A549 (cell line): ENCODE data around the gene ZNF608.

Experiments
- BHLHE40 ChIP-seq: IDR thresholded peaks from 2 replicates; pipeline ENCODE4 v1.6.1; 2012; ENCODE audit warnings: low read depth, low read length, inconsistent platforms
- CEBPB ChIP-seq, 2 experiments: fragments of >200 bp in 1 of 2; sonication (Bioruptor Twin) in 1 of 2; formaldehyde crosslinking in 1 of 2; IDR thresholded peaks; 2 replicates each; pipeline ENCODE4 v1.6.1; 2012 to 2016
- CHD4 ChIP-seq: fragments of 200-600 bp; sonication (generic); IDR thresholded peaks from 2 replicates; pipeline ENCODE4 v1.6.1; 2016; ENCODE audit warnings: antibody characterized with exemption, mild to moderate bottlenecking, borderline replicate concordance
- CTCF ChIP-seq: fragments of >200 bp; sonication (Bioruptor Twin); formaldehyde crosslinking; IDR thresholded peaks from 3 replicates; pipeline ENCODE4 v1.5.1; 2016
- ELK1 ChIP-seq: fragments of 150-350 bp; IDR thresholded peaks from 2 replicates; pipeline ENCODE4 v1.6.1; 2014; ENCODE audit warnings: low read depth, mild to moderate bottlenecking, low read length
- FOSB ChIP-seq: fragments of 250-450 bp; sonication (Bioruptor Pico); IDR thresholded peaks from 2 replicates; pipeline ENCODE4 v1.5.0; 2020; ENCODE audit warnings: mild to moderate bottlenecking, moderate library complexity
- HDAC2 ChIP-seq: fragments of 200-600 bp; sonication (generic); IDR thresholded peaks from 2 replicates; pipeline ENCODE4 v1.6.1; 2016
- HEYL ChIP-seq: fragments of 250-450 bp; sonication (Bioruptor Pico); IDR thresholded peaks from 2 replicates; pipeline ENCODE4 v1.8.0; 2021; ENCODE audit warnings: mild to moderate bottlenecking, moderate library complexity
- MAX ChIP-seq: IDR thresholded peaks from 2 replicates; pipeline ENCODE4 v1.6.1; 2012
- NFE2L2 ChIP-seq: fragments of 150-350 bp; conservative IDR thresholded peaks from 2 replicates; pipeline ENCODE4 v1.6.1; 2014; ENCODE audit warnings: low read length
- PHF8 ChIP-seq: fragments of 200-600 bp; sonication (generic); IDR thresholded peaks from 2 replicates; pipeline ENCODE4 v1.6.1; 2016; ENCODE audit warnings: low read depth, mild to moderate bottlenecking, antibody characterized with exemption, moderate library complexity, borderline replicate concordance
- POLR2A ChIP-seq: IDR thresholded peaks from 2 replicates; pipeline ENCODE4 v1.6.1; 2012; ENCODE audit warnings: mild to moderate bottlenecking, low read length
- REST ChIP-seq: fragments of 200-600 bp; sonication (generic); IDR thresholded peaks from 2 replicates; pipeline ENCODE4 v1.6.1; 2016; ENCODE audit warnings: antibody characterized with exemption, mild to moderate bottlenecking, moderate library complexity
- USF2 ChIP-seq: fragments of 450-650 bp; IDR thresholded peaks from 2 replicates; pipeline ENCODE4 v1.6.1; 2014; ENCODE audit warnings: antibody characterized with exemption

GRCh38 chr5:124729720-124730359 is 16.6 kb downstream of the ZNF608 start:
- TF ChIP-seq POLR2A (no peak), CTCF (no peak), HEYL (CRISPR knock-in tag) (no peak), MAX (no peak), USF2 (no peak), CHD4 (no peak), HDAC2 (no peak), BHLHE40 (no peak), ELK1 (no peak), NFE2L2 (no peak), PHF8 (no peak), FOSB (no peak), REST (no peak), CEBPB (IDR thresholded peaks at IDR 0.05) (no peak)
